ENCODE measurements around the gene HOPX.
"Not testable (repeated sequence)": the region's sequence is repeated elsewhere in the genome, so short reads cannot be mapped to it uniquely, and the experiment has no call there.

The HOPX gene

GRCh38 chr4:56677711-56678110, 3.4 kb downstream of the HOPX start:
- Histone ChIP-seq H3K27ac (no peak overlapping the region), H3K79me2 (no peaks in the 10 kb centered on the region), H3K27me3 (ENCODE audit: control insufficient read depth, insufficient read depth, low read length) (no peaks in the 10 kb centered on the region), H3K9ac (no peak overlapping the region), H3K4me1 (no peaks in the 10 kb centered on the region), H3K4me2 (ENCODE audit: low read length) (no peak overlapping the region), H3K9me3 (ENCODE audit: control insufficient read depth, low read length) (no peaks in the 10 kb centered on the region), H3K36me3 (ENCODE audit: control insufficient read depth, insufficient read depth, low read length) (no peaks in the 10 kb centered on the region), H3K4me3 (ENCODE audit: low read depth, low read length) (no peak overlapping the region), H2AFZ (no peak overlapping the region)
- no peak for TF ChIP-seq CTCF (IDR thresholded peaks at IDR 0.05)

GRCh38 chr4:56674984-56675383, 6.1 kb downstream of the HOPX start:
- H3K27me3 ChIP-seq (ENCODE audit: control insufficient read depth, insufficient read depth, low read length): no peaks in the 10 kb centered on the region
- no peaks in the 10 kb centered on the region for H3K9me3 ChIP-seq (ENCODE audit: control insufficient read depth, low read length)
- no peaks in the 10 kb centered on the region for H3K79me2 ChIP-seq
- H3K4me3 ChIP-seq (ENCODE audit: low read depth, low read length): no peak overlapping the region
- H3K4me1 ChIP-seq: no peaks in the 10 kb centered on the region
- H2AFZ ChIP-seq: no peak overlapping the region
- H3K36me3 ChIP-seq (ENCODE audit: control insufficient read depth, insufficient read depth, low read length): no peaks in the 10 kb centered on the region
- H3K9ac ChIP-seq: no peak overlapping the region
- no peak overlapping the region for H3K4me2 ChIP-seq (ENCODE audit: low read length)
- no peak for TF ChIP-seq CTCF (IDR thresholded peaks at IDR 0.05)
- H3K27ac ChIP-seq: no peak overlapping the region

GRCh38 chr4:56671860-56672259, 9.2 kb downstream of the HOPX start:
- Histone ChIP-seq H3K27me3 (ENCODE audit: control insufficient read depth, insufficient read depth, low read length) (no peaks in the 10 kb centered on the region), H3K9me3 (ENCODE audit: control insufficient read depth, low read length) (no peaks in the 10 kb centered on the region), H3K4me3 (ENCODE audit: low read depth, low read length) (no peak overlapping the region), H3K27ac (no peak overlapping the region), H3K4me1 (no peaks in the 10 kb centered on the region), H3K36me3 (ENCODE audit: control insufficient read depth, insufficient read depth, low read length) (no peaks in the 10 kb centered on the region), H3K4me2 (ENCODE audit: low read length) (no peak overlapping the region), H3K9ac (no peak overlapping the region), H2AFZ (no peak overlapping the region), H3K79me2 (no peaks in the 10 kb centered on the region)
- TF ChIP-seq CTCF (IDR thresholded peaks at IDR 0.05): no peak

GRCh38 chr4:56671373-56671772, 9.7 kb downstream of the HOPX start:
- no peak overlapping the region for H3K4me2 ChIP-seq (ENCODE audit: low read length)
- H2AFZ ChIP-seq: no peak overlapping the region
- H3K79me2 ChIP-seq: no peaks in the 10 kb centered on the region
- no peak overlapping the region for H3K27ac ChIP-seq
- H3K9ac ChIP-seq: no peak overlapping the region
- no peaks in the 10 kb centered on the region for H3K36me3 ChIP-seq (ENCODE audit: control insufficient read depth, insufficient read depth, low read length)
- H3K4me1 ChIP-seq: no peaks in the 10 kb centered on the region
- no peak overlapping the region for H3K4me3 ChIP-seq (ENCODE audit: low read depth, low read length)
- no peak for TF ChIP-seq CTCF (IDR thresholded peaks at IDR 0.05)
- no peaks in the 10 kb centered on the region for H3K27me3 ChIP-seq (ENCODE audit: control insufficient read depth, insufficient read depth, low read length)
- no peaks in the 10 kb centered on the region for H3K9me3 ChIP-seq (ENCODE audit: control insufficient read depth, low read length)

- Histone ChIP-seq H3K4me1 (no peaks in the 10 kb centered on the region), H3K27ac (no peak overlapping the region), H3K36me3 (ENCODE audit: control insufficient read depth, insufficient read depth, low read length) (no peaks in the 10 kb centered on the region), H3K4me2 (ENCODE audit: low read length) (no peak overlapping the region), H3K27me3 (ENCODE audit: control insufficient read depth, insufficient read depth, low read length) (no peaks in the 10 kb centered on the region), H2AFZ (no peak overlapping the region), H3K79me2 (no peaks in the 10 kb centered on the region), H3K9ac (no peak overlapping the region), H3K4me3 (ENCODE audit: low read depth, low read length) (no peak overlapping the region), H3K9me3 (ENCODE audit: control insufficient read depth, low read length) (no peaks in the 10 kb centered on the region)
- TF ChIP-seq CTCF (IDR thresholded peaks at IDR 0.05): no peak
Measured at GRCh38 chr4:56668267-56668666, 12.8 kb downstream of the HOPX start.

- H3K9me3 ChIP-seq (ENCODE audit: control insufficient read depth, low read length); H3K27ac ChIP-seq: not testable (repeated sequence)
Measured at GRCh38 chr4:56667396-56667795, 13.7 kb downstream of the HOPX start.

More at GRCh38 chr4:56667396-56667795, 13.7 kb downstream of the HOPX start:
- not testable (repeated sequence) for H2AFZ ChIP-seq; H3K4me2 ChIP-seq (ENCODE audit: low read length); H3K27me3 ChIP-seq (ENCODE audit: control insufficient read depth, insufficient read depth, low read length); H3K79me2 ChIP-seq; H3K36me3 ChIP-seq (ENCODE audit: control insufficient read depth, insufficient read depth, low read length); H3K4me3 ChIP-seq (ENCODE audit: low read depth, low read length); H3K4me1 ChIP-seq; H3K9ac ChIP-seq
